Spleen (tissue), 11 donors: ENCODE data around the gene CDK5R1. TPM values are rescaled to one million over a fixed set of nuclear protein-coding genes. Genes with fewer than 3 reads are reported as not detected.

Experiments
- DNase-seq: peaks from one replicate; pipeline ENCODE4 v3.0.0-alpha.2; 2020
- H3K27ac ChIP-seq, 8 donors: fragments of 200-600 bp; sonication (generic) in 7 of 8; 1 replicate in 4 of 8; 2 replicates in 4 of 8; pipeline versions ENCODE4 v1.5.0 to v1.8.0; 2016 to 2021; ENCODE audit warnings: inconsistent platforms in 4 of 8, mild to moderate bottlenecking in 4 of 8, moderate library complexity in 1 of 8
- H3K27me3 ChIP-seq, 7 donors: fragments of 200-600 bp; sonication (generic) in 6 of 7; replicated peaks in 1 of 7; 1 replicate in 4 of 7; 2 replicates in 3 of 7; pipeline versions ENCODE4 v1.5.0 to v1.8.0; 2016 to 2021; ENCODE audit warnings: inconsistent platforms in 3 of 7, mild to moderate bottlenecking in 1 of 7
- H3K36me3 ChIP-seq, 6 donors: fragments of 200-600 bp; sonication (generic) in 5 of 6; 1 replicate in 4 of 6; 2 replicates in 2 of 6; pipeline versions ENCODE4 v1.5.0 to v1.8.0; 2016 to 2021; ENCODE audit warnings: inconsistent platforms in 2 of 6
- H3K4me1 ChIP-seq, 6 donors: fragments of 200-600 bp; sonication (generic) in 5 of 6; 1 replicate in 3 of 6; 2 replicates in 3 of 6; pipeline versions ENCODE4 v1.5.0 to v1.8.0; 2016 to 2021; ENCODE audit warnings: inconsistent platforms in 3 of 6
- H3K4me3 ChIP-seq, 8 donors: fragments of 200-600 bp; sonication (generic) in 7 of 8; 1 replicate in 4 of 8; 2 replicates in 4 of 8; pipeline versions ENCODE4 v1.5.0 to v1.8.0; 2016 to 2021; ENCODE audit warnings: inconsistent platforms in 4 of 8, mild to moderate bottlenecking in 4 of 8, moderate library complexity in 2 of 8
- H3K9me3 ChIP-seq, 8 donors: fragments of 200-600 bp; sonication (generic) in 7 of 8; 1 replicate in 4 of 8; 2 replicates in 4 of 8; pipeline versions ENCODE4 v1.5.0 to v1.8.0; 2016 to 2021; ENCODE audit warnings: inconsistent platforms in 4 of 8
- CTCF ChIP-seq, 11 experiments: fragments of 200-600 bp in 7 of 11; fragments of 450-650 bp in 4 of 11; sonication (generic) in 4 of 11; IDR thresholded peaks in 8 of 11; conservative IDR thresholded peaks in 3 of 11; 1 replicate in 7 of 11; 2 replicates in 4 of 11; pipeline versions ENCODE4 v1.4.0 to v1.8.0; 2016 to 2021; ENCODE audit warnings: antibody characterized with exemption in 11 of 11, inconsistent platforms in 4 of 11, mild to moderate bottlenecking in 1 of 11
- POLR2A ChIP-seq, 3 donors: fragments of 450-650 bp; IDR thresholded peaks; one replicate each; pipeline ENCODE4 v1.5.1; 2017; ENCODE audit warnings: antibody characterized with exemption in 3 of 3, mild to moderate bottlenecking in 1 of 3
- POLR2AphosphoS5 ChIP-seq, 3 donors: sonication (generic); formaldehyde crosslinking; IDR thresholded peaks; one replicate each; pipeline ENCODE4 v1.5.1; 2017; ENCODE audit warnings: antibody characterized with exemption in 3 of 3
- WGBS, 5 donors: extraction: QIAGEN DNeasy Blood & Tissue Kit in 3 of 5; methylation state at CpG; one replicate each; pipeline versions ENCODE4 v1.1.5 to v1.1.7; 2013 to 2018; 5-methylcytosine and 5-hydroxymethylcytosine counted together
- intact Hi-C: fragments of 100-400 bp; cut with DNase I; formaldehyde crosslinking; loops from one replicate; pipeline ENCODE4 v1.15.0; 2023; ENCODE audit warnings: low total_unique reads
- polyA plus RNA-seq, 3 donors: library from polyadenylated mRNA; stranded (reverse); fragments of 200-250 nt; gene quantifications; one replicate each; pipeline ENCODE4 v1.2.1, GENCODE V29; 2013
- total RNA-seq, 7 donors: library from RNA; depleted of rRNA in 3 of 7; stranded (reverse); fragments of >200 nt in 3 of 7; fragmentation: NEBNext Ultra II Directional in 4 of 7; extraction: Animal tissue kit (Norgen Biotek cat#: 25700) in 4 of 7; gene quantifications; one replicate each; pipeline versions ENCODE4 v1.1.0 to v1.2.1, GENCODE V29; 2016 to 2021
- donor health status: healthy with polysubstance abuse.
- donor health status: DM: no; HTN: no; CAD: no; lungs with moderate emphysema.
- donor health status: DM: no; HTN: no; CAD: no.
- donor health status: Bipolar disorder and iron deficiency.
- donor health status: healthy.
- donor health status: DM: no; HTN: no; CAD: no.
- donor health status: DM: yes; HTN: yes; CAD: no.

CDK5R1 gene
- total and polyA plus RNA-seq, 10 donors: 13.0 to 28.2 (median 20.2) TPM

- H3K4me1 ChIP-seq: peaks cover 0 to 44% (median 7%) of the 10 kb centered on the region in 6 donors
- intact Hi-C loops: no loop called here
- H3K27me3 ChIP-seq: no peaks in the 10 kb centered on the region
- WGBS, 5 donors: 94 to 100% (median 98%) methylated on average over 1 of the region's 1 CpG
- DNase-seq: no peak
- H3K36me3 ChIP-seq: peaks cover 5 to 100% (median 87%) of the 10 kb centered on the region in 6 donors
- TF ChIP-seq POLR2AphosphoS5 (IDR thresholded peaks at IDR 0.05) (no peak), CTCF (IDR thresholded peaks at IDR 0.05 in 8 of 11, conservative IDR thresholded peaks at IDR 0.05 in 3 of 11) (no peak), POLR2A (IDR thresholded peaks at IDR 0.05) (no peak)
- no peak overlapping the region for H3K27ac ChIP-seq
- no peaks in the 10 kb centered on the region for H3K9me3 ChIP-seq
- no peak overlapping the region for H3K4me3 ChIP-seq
These were observed 34.5 kb upstream of the CDK5R1 start for GRCh38 chr17:32452281-32452680.

DNA sequence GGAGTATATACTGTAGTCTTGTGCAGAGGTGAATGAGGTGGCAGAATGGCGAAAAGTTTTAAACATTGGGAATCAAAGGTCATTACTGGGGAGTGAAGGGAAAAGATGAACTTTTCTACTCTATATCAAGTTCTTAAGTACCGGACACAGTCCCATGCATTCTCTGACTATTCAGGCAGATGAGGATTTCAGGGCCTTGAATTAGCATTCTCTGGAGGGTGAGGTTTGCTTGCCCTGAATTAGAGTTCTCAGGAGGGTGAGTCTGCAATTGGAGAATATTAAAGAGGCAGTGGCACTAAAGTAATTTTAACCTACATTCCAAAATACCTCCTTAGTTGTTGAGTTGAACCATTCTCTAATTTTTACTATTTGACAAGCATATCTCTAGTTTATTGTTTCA is 33.4 kb upstream of the CDK5R1 start:
- no peak overlapping the region for H3K27ac ChIP-seq
- intact Hi-C loops: no loop called here
- peaks cover 5 to 100% (median 88%) of the 10 kb centered on the region in 6 donors for H3K36me3 ChIP-seq
- WGBS, 5 donors: 94 to 100% (median 98%) methylated on average over 2 of the region's 2 CpGs
- H3K4me3 ChIP-seq: no peak overlapping the region
- peaks cover 0 to 33% (median 3%) of the 10 kb centered on the region in 6 donors for H3K4me1 ChIP-seq
- H3K27me3 ChIP-seq: no peaks in the 10 kb centered on the region
- DNase-seq: no peak
- no peaks in the 10 kb centered on the region for H3K9me3 ChIP-seq
- TF ChIP-seq POLR2A (IDR thresholded peaks at IDR 0.05) (no peak), CTCF (IDR thresholded peaks at IDR 0.05 in 8 of 11, conservative IDR thresholded peaks at IDR 0.05 in 3 of 11) (no peak), POLR2AphosphoS5 (IDR thresholded peaks at IDR 0.05) (no peak)

DNA sequence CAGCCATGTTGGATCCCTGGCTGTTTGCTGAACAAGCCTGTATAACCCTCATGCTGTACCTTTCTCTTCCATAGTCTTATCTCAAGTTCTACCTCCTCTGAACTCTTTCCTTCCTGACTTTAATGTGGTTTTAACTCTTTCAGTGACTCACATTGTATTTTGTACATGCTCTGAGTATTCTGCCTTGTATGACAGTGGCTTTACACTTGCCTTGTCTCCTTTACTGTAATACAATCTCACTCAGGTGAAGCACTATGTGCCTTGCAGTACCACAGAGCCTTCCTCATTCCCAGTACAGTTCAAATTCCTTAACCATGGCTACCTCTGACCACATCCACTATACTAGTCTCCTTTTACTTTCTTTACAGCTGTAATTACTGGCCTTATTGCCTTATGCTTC is 28.4 kb upstream of the CDK5R1 start:
- no peak for TF ChIP-seq CTCF (IDR thresholded peaks at IDR 0.05 in 8 of 11, conservative IDR thresholded peaks at IDR 0.05 in 3 of 11)
- TF ChIP-seq POLR2A (IDR thresholded peaks at IDR 0.05): no peak
- TF ChIP-seq POLR2AphosphoS5 (IDR thresholded peaks at IDR 0.05): no peak
- Histone ChIP-seq H3K4me1 (peaks cover 0 to 21% (median 10%) of the 10 kb centered on the region in 6 donors), H3K27me3 (no peaks in the 10 kb centered on the region), H3K27ac (no peak overlapping the region), H3K4me3 (no peak overlapping the region), H3K36me3 (peaks cover 5 to 94% (median 85%) of the 10 kb centered on the region in 6 donors), H3K9me3 (no peaks in the 10 kb centered on the region)
- no peak for DNase-seq
- intact Hi-C loops: no loop called here

GRCh38 chr17:32460054-32460453 is 26.7 kb upstream of the CDK5R1 start:
- H3K27me3 ChIP-seq: no peaks in the 10 kb centered on the region
- H3K27ac ChIP-seq: no peak overlapping the region
- no peaks in the 10 kb centered on the region for H3K9me3 ChIP-seq
- H3K4me3 ChIP-seq: no peak overlapping the region
- no peak for DNase-seq
- H3K36me3 ChIP-seq: peaks cover 0 to 94% (median 86%) of the 10 kb centered on the region in 6 donors
- TF ChIP-seq POLR2A (IDR thresholded peaks at IDR 0.05): no peak
- no peak for TF ChIP-seq CTCF (IDR thresholded peaks at IDR 0.05 in 8 of 11, conservative IDR thresholded peaks at IDR 0.05 in 3 of 11)
- no peak for TF ChIP-seq POLR2AphosphoS5 (IDR thresholded peaks at IDR 0.05)
- WGBS, 5 donors: 91 to 95% (median 92%) methylated on average over 4 of the region's 4 CpGs
- intact Hi-C loops: loop anchor here (5.0 kb wide), 1 partner anchor 292 kb away; no protein-coding TSS in a partner anchor
- peaks cover 0 to 17% (median 10%) of the 10 kb centered on the region in 6 donors for H3K4me1 ChIP-seq
